Stimulated activated CD8-positive, alpha-beta memory T cell treated with anti-CD3 and anti-CD28 coated beads, Interleukin-12 subunit alpha, Interleukin-12 subunit beta, amount 100 ng/mL, for 24 hours (primary cell): ENCODE results near the gene TFF2.

ENCODE experiments used
- DNase-seq: peaks from one replicate; pipeline ENCODE4 v3.0.0-alpha.2; 2020; ENCODE audit errors: extremely low read depth

The TFF2 gene

GRCh38 chr21:42366292-42367010 is 15.7 kb upstream of the TFF2 start, which contains the start of gene TFF1:
TFF1 (minus strand) TSS chr21:42366535; CDS start chr21:42366495, 40 bp downstream.
- DNase-seq, result no peak

- no peak for DNase-seq
These were observed 15.0 kb upstream of the TFF2 start for GRCh38 chr21:42365770-42366169.

GRCh38 chr21:42364304-42364865 is 13.6 kb upstream of the TFF2 start:
- DNase-seq, result no peak

GRCh38 chr21:42363312-42363711 is 12.5 kb upstream of the TFF2 start:
- no peak for DNase-seq

GRCh38 chr21:42362700-42363099 is 11.9 kb upstream of the TFF2 start:
- DNase-seq, result no peak

- DNase-seq, result no peak
These were observed 11.4 kb upstream of the TFF2 start for GRCh38 chr21:42362198-42362597.

GRCh38 chr21:42361286-42361685 is 10.5 kb upstream of the TFF2 start:
- DNase-seq, result no peak

GRCh38 chr21:42360317-42360716 is 9.5 kb upstream of the TFF2 start:
- no peak for DNase-seq

- no peak for DNase-seq
These were observed 8.1 kb upstream of the TFF2 start for GRCh38 chr21:42358937-42359336.

- DNase-seq, result no peak
These were observed 7.5 kb upstream of the TFF2 start for GRCh38 chr21:42358261-42358660.

GRCh38 chr21:42357307-42357706 is 6.5 kb upstream of the TFF2 start:
- DNase-seq, result no peak

GRCh38 chr21:42356650-42357049 is 5.9 kb upstream of the TFF2 start:
- no peak for DNase-seq

- no peak for DNase-seq
These were observed 5.3 kb upstream of the TFF2 start for GRCh38 chr21:42356046-42356445.

- no peak for DNase-seq
These were observed 2.8 kb upstream of the TFF2 start for GRCh38 chr21:42353623-42354022.

- DNase-seq, result no peak
These were observed 1.8 kb upstream of the TFF2 start for GRCh38 chr21:42352441-42353095.

- no peak for DNase-seq
These were observed 1.0 kb upstream of the TFF2 start for GRCh38 chr21:42351626-42352440.

- no peak for DNase-seq
These were observed 380 bp downstream of the TFF2 start for GRCh38 chr21:42350318-42350910.

GRCh38 chr21:42349420-42350317 is 1.1 kb downstream of the TFF2 start:
- no peak for DNase-seq

GRCh38 chr21:42348762-42349161 is 2.0 kb downstream of the TFF2 start:
- no peak for DNase-seq

- no peak for DNase-seq
These were observed 3.0 kb downstream of the TFF2 start for GRCh38 chr21:42347601-42348327.
